Muscle layer of colon (tissue), 2 donors: ENCODE data around the gene MED15.

ENCODE experiments used
- H3K27ac ChIP-seq: one replicate; pipeline ENCODE4 v1.7.0; 2013; ENCODE audit warnings: low read depth, mild to moderate bottlenecking, low read length, moderate library complexity
- H3K27me3 ChIP-seq, 2 donors: one replicate each; pipeline ENCODE4 v1.7.0; 2013; ENCODE audit warnings: low read length in 2 of 2, mild to moderate bottlenecking in 2 of 2; ENCODE audit not compliant: insufficient read depth in 2 of 2, control insufficient read depth in 1 of 2
- H3K36me3 ChIP-seq: one replicate; pipeline ENCODE4 v1.7.0; 2013; ENCODE audit warnings: mild to moderate bottlenecking, low read length; ENCODE audit not compliant: insufficient read depth
- H3K4me1 ChIP-seq: one replicate; pipeline ENCODE4 v1.7.0; 2013; ENCODE audit warnings: mild to moderate bottlenecking, low read length; ENCODE audit not compliant: insufficient read depth
- H3K4me3 ChIP-seq, 2 donors: one replicate each; pipeline ENCODE4 v1.7.0; 2013; ENCODE audit warnings: low read length in 2 of 2, low read depth in 1 of 2, mild to moderate bottlenecking in 1 of 2, moderate library complexity in 1 of 2
- H3K9ac ChIP-seq: one replicate; pipeline ENCODE4 v1.7.0; 2013; ENCODE audit warnings: low read length
- H3K9me3 ChIP-seq: one replicate; pipeline ENCODE4 v1.7.0; 2013; ENCODE audit warnings: mild to moderate bottlenecking, low read length
- donor health status: abdominal sarcoma.
- donor health status: Adenocarcinoma of cecum.

MED15 gene

GRCh38 chr22:20579273-20580120, 72.1 kb downstream of the MED15 start:
- H3K27me3 ChIP-seq: no peaks in the 10 kb centered on the region
- no peaks in the 10 kb centered on the region for H3K9me3 ChIP-seq
- H3K4me1 ChIP-seq: peaks cover 6% of the 10 kb centered on the region
- H3K27ac ChIP-seq: no peak overlapping the region
- H3K4me3 ChIP-seq: no peak overlapping the region
- no peak overlapping the region for H3K9ac ChIP-seq
- peaks cover 66% of the 10 kb centered on the region for H3K36me3 ChIP-seq

GRCh38 chr22:20580179-20580578, 72.8 kb downstream of the MED15 start:
- Histone ChIP-seq H3K36me3 (peaks cover 66% of the 10 kb centered on the region), H3K27ac (no peak overlapping the region), H3K9ac (no peak overlapping the region)

GRCh38 chr22:20580611-20581502, 73.4 kb downstream of the MED15 start:
- Histone ChIP-seq H3K4me3 (no peak overlapping the region), H3K36me3 (peaks cover 68% of the 10 kb centered on the region), H3K9ac (no peak overlapping the region), H3K4me1 (peaks cover 6% of the 10 kb centered on the region), H3K9me3 (no peaks in the 10 kb centered on the region), H3K27ac (no peak overlapping the region), H3K27me3 (no peaks in the 10 kb centered on the region)

More at GRCh38 chr22:20580179-20580578, 72.8 kb downstream of the MED15 start:
- no peaks in the 10 kb centered on the region for H3K9me3 ChIP-seq
- H3K4me1 ChIP-seq: peaks cover 6% of the 10 kb centered on the region
- H3K27me3 ChIP-seq: no peaks in the 10 kb centered on the region
- no peak overlapping the region for H3K4me3 ChIP-seq

- no peak overlapping the region for H3K9ac ChIP-seq
- no peaks in the 10 kb centered on the region for H3K27me3 ChIP-seq
- no peak overlapping the region for H3K4me3 ChIP-seq
- H3K9me3 ChIP-seq: no peaks in the 10 kb centered on the region
- peaks cover 68% of the 10 kb centered on the region for H3K36me3 ChIP-seq
- peaks cover 5% of the 10 kb centered on the region for H3K4me1 ChIP-seq
- no peak overlapping the region for H3K27ac ChIP-seq
Measured at GRCh38 chr22:20581503-20582170, 74.2 kb downstream of the MED15 start.

GRCh38 chr22:20582171-20582511, 74.7 kb downstream of the MED15 start:
- Histone ChIP-seq H3K9ac (no peak overlapping the region), H3K9me3 (no peaks in the 10 kb centered on the region), H3K36me3 (peaks cover 68% of the 10 kb centered on the region), H3K4me3 (no peak overlapping the region), H3K4me1 (no peaks in the 10 kb centered on the region), H3K27ac (no peak overlapping the region), H3K27me3 (no peaks in the 10 kb centered on the region)

GRCh38 chr22:20582520-20583361, 75.3 kb downstream of the MED15 start:
- Histone ChIP-seq H3K27ac (no peak overlapping the region), H3K4me3 (no peak overlapping the region), H3K4me1 (no peaks in the 10 kb centered on the region), H3K9me3 (no peaks in the 10 kb centered on the region), H3K36me3 (peaks cover 70% of the 10 kb centered on the region), H3K9ac (no peak overlapping the region), H3K27me3 (no peaks in the 10 kb centered on the region)

- Histone ChIP-seq H3K9me3 (no peaks in the 10 kb centered on the region), H3K36me3 (peaks cover 65% of the 10 kb centered on the region), H3K27me3 (no peaks in the 10 kb centered on the region), H3K4me1 (no peaks in the 10 kb centered on the region), H3K4me3 (no peak overlapping the region), H3K27ac (no peak overlapping the region), H3K9ac (no peak overlapping the region)
Measured at GRCh38 chr22:20583471-20583922, 76.1 kb downstream of the MED15 start.

GRCh38 chr22:20584029-20584871, 76.8 kb downstream of the MED15 start:
- H3K27me3 ChIP-seq: no peaks in the 10 kb centered on the region
- H3K4me1 ChIP-seq: no peaks in the 10 kb centered on the region
- H3K9me3 ChIP-seq: no peaks in the 10 kb centered on the region
- no peak overlapping the region for H3K27ac ChIP-seq
- H3K9ac ChIP-seq: no peak overlapping the region
- peaks cover 57% of the 10 kb centered on the region for H3K36me3 ChIP-seq
- no peak overlapping the region for H3K4me3 ChIP-seq

GRCh38 chr22:20584872-20585638, 77.6 kb downstream of the MED15 start:
- Histone ChIP-seq H3K27ac (no peak overlapping the region), H3K9me3 (no peaks in the 10 kb centered on the region), H3K27me3 (no peaks in the 10 kb centered on the region), H3K4me1 (no peaks in the 10 kb centered on the region), H3K9ac (no peak overlapping the region), H3K36me3 (peaks cover 49% of the 10 kb centered on the region), H3K4me3 (no peak overlapping the region)
